NCI-H748 (cell line): ENCODE results near the gene NPFFR1.
A peak's percentile ranks its signal among the peaks of the same experiment; 100 is the strongest.

Source experiments
- DNase-seq: peaks from one replicate; lab custom pipeline; 2025; ENCODE audit not compliant: unreplicated experiment; lab: John Stamatoyannopoulos, UW

NPFFR1 gene

GRCh38 chr10:70283445-70284399 lies at the start of gene NPFFR1:
Gene NPFFR1 (minus strand): TSS chr10:70284004. CDS start chr10:70283676, 328 bp downstream.
- DNase-seq, result peak; percentile 57

- no peak for DNase-seq
Observed at GRCh38 chr10:70333268-70333667, 49.5 kb upstream of the NPFFR1 start.

GRCh38 chr10:70331486-70332268 lies 47.9 kb upstream of the NPFFR1 start:
- DNase-seq, result peak; percentile 77

GRCh38 chr10:70331160-70331485 lies 47.3 kb upstream of the NPFFR1 start:
- DNase-seq, result no peak

GRCh38 chr10:70330671-70331070 lies 46.9 kb upstream of the NPFFR1 start:
- DNase-seq, result no peak

GRCh38 chr10:70328967-70329366 lies 45.2 kb upstream of the NPFFR1 start:
- no peak for DNase-seq

GRCh38 chr10:70328018-70328417 lies 44.2 kb upstream of the NPFFR1 start:
- no peak for DNase-seq

- DNase-seq, result no peak
Observed at GRCh38 chr10:70324951-70325781, 41.4 kb upstream of the NPFFR1 start.

GRCh38 chr10:70324339-70324861 lies 40.6 kb upstream of the NPFFR1 start:
- no peak for DNase-seq

- DNase-seq, result no peak
Observed at GRCh38 chr10:70323697-70324338, 40.0 kb upstream of the NPFFR1 start.

GRCh38 chr10:70323138-70323696 lies 39.4 kb upstream of the NPFFR1 start:
- DNase-seq, result no peak

- DNase-seq, result no peak
Observed at GRCh38 chr10:70321897-70322890, 38.4 kb upstream of the NPFFR1 start.

- no peak for DNase-seq
Observed at GRCh38 chr10:70321233-70321632, 37.4 kb upstream of the NPFFR1 start.

- DNase-seq, result no peak
Observed at GRCh38 chr10:70320751-70321150, 36.9 kb upstream of the NPFFR1 start.

GRCh38 chr10:70319824-70320223 lies 36.0 kb upstream of the NPFFR1 start:
- no peak for DNase-seq

- DNase-seq, result peak; percentile 66
Observed at GRCh38 chr10:70319183-70319582, 35.4 kb upstream of the NPFFR1 start.

- DNase-seq, result no peak
Observed at GRCh38 chr10:70317943-70318318, 34.1 kb upstream of the NPFFR1 start.

GRCh38 chr10:70317272-70317942 lies 33.6 kb upstream of the NPFFR1 start:
- no peak for DNase-seq
